ENCODE results near the gene EEF1AKMT1. TPM values are rescaled to one million over a fixed set of nuclear protein-coding genes. Genes with fewer than 3 reads are reported as not detected.
"Not testable (repeated sequence)": the region's sequence is repeated elsewhere in the genome, so short reads cannot be mapped to it uniquely, and the experiment has no call there.

The EEF1AKMT1 gene
- total RNA-seq, 1 donor from 2014 or later, result 6.5 TPM

DNA sequence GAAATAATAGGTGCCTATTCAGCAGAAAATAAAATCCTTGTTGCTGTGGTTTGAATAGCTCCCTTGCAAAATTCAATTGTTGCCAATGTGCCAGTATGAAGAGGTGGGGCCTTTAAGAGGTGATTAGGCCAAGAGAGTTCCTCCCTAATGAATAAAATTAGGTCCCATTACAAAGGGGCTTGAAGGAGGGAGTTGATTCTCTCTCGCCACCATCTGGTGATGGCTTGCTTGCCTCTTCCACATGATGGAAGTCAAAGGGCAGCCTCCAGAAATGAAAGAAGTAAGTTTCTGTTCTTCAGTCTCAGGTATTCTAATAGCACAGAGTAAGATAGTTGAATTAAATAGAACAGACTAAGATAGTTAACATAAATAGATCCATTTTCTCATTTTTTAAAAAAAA lies 3.0 kb upstream of the EEF1AKMT1 start:
- DNase-seq (ENCODE audit: low spot score), result no peak

DNA sequence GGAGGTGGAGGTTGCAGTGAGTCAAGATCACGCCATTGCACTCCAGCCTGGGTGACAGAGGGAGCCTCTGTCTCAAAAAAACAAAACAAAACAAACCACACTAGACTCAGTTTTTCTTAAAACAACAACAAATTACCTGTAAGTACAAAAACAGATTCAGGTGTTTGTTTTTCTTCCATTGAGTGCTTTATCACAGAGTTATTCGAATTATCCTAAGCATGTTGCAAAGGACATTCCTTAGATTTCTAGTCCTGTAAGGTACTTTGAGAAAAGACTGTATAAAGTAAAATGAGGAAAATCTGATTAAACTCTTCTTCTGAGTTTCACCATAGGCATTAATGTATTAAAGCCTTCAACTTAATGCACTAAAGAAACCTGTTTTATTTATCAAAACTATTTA lies 2.2 kb upstream of the EEF1AKMT1 start:
- no peak for DNase-seq (ENCODE audit: low spot score)

DNA sequence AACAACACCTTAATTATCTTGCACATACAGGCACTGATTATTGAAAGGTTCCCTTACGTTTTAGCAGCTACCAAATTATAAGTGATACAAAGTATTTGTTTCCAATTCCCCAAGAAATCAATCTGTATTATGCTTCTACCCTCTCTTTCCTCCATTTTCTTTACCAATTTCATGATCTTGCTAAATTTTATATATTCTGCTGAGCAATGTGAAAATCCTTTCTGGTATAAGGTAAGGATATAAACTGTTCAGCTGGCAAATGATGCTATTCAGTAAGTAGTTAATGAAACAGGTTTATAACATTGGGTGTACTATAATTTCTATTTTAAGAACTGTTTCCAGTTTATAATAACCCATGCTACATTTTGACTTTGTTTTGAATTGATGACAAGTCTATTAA lies 985 bp upstream of the EEF1AKMT1 start:
- no peak for DNase-seq (ENCODE audit: low spot score)

DNA sequence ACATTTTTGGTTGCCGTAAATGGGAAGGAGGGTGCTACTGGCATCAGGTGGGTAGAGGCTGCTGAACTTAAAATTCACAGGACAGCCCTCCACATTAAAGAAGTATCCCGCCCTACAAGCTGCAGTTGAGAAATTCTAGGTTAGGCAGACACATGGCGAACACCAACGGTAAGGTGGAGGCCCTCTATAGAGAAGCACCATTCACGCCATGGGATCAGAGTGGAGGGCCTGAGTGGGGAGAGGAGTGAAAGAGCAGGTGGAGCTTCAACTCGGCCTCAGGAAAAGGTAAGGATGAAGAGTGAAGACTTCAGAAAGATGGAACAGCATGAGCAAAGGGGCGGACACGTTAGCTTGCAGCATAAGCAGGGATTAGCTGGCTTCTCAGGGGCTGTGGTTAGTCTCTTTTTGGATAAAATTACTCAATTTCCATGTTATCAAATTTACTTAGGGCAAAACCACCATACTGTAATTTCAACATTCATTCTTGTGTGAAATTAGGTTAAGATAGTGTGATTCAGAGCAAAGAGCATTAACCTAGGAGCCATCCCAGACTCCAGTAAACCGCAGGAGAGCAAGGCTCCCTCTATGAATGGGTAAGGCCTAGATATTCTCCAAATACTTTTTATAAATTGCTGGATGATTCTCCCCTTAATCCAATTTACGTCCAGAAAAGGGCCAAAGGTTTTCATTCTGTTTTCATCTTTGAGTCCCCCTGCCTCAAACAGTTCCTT lies 1.2 kb downstream of the EEF1AKMT1 start:
- no peak for DNase-seq (ENCODE audit: low spot score)

DNA sequence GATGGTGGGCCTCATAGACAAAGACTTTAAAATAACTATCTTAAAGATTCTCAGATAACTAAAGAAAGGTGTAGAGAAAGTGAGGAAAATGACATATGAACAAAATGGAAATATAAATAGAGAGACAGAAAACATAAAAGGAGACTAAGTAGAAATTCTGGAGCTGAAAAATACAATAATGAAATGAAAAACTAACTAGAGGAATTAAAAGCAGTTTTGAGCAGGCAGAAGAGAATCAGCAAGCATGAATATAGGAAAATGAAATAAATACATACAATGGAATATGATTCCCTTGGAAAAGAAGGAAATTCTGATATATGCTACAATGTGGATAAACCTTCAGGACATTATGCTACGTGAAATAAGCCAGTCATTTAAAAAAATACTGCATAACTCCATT lies 3.9 kb downstream of the EEF1AKMT1 start:
- no peak for DNase-seq (ENCODE audit: low spot score)

DNA sequence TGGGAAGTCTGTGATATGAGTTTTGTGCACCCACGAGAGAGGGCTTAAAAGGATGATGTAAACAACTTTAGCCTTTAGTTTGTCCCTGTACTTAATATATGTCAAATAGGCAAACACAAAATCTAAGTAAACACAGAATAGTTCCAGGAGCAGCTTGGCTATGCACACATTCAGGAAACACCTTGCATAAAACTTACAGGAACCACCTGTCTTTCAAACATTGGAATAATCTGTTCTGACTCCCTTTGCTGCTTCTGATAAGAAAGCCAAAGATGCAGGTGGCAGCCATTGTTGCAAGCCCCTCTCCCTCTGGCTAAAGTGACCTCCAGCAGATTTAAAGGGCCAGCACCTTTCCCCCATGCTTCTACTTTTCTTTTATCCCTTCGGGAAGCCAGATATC lies 4.7 kb downstream of the EEF1AKMT1 start:
- DNase-seq (ENCODE audit: low spot score), result no peak

DNA sequence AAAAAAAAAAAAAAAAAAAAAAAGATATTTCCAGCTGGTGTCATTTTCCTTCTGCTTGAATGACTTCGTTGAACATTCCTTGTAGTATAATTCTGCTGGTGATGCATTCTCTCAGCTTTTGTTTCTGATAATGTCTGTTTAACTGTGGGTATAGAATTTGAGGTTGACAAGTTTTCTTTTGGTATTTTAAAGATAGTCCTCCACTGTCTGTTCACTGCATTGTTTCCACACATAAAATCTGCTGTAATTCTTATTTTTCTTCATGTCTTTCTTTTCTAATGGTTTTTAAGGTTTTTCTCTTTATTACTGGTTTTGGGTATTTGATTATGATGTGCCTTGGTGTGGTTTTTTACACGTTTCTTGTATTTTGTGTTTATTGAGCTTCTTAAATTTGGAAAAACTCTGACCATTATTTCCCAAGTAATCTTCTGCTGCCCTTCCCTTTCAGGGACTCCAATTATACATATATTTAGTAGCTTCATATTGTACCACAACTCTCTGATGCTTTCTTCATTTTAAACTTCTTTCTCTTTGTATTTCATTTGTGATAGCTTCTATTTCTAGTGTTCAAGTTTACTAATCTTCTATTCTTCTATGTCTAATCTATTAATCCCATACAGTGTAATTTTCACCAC lies 6.3 kb downstream of the EEF1AKMT1 start:
- no peak for DNase-seq (ENCODE audit: low spot score)

DNA sequence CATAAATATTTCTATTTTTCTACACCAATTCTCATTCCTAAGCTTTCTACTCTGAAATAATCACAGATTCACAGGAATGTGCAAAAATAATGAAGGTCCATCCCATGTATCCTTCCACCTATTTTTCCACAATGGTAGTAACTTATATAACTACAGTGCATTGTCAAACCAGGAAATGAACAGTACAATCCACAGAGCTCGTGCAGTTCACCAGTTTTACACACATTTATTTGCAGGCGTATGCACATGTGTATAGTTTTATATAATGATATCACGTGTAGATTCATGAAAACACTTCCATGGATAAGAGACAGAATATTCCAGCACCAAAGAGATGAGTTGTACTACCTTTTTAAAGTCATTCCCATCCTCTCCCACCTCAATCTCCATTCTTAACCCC lies 12.9 kb downstream of the EEF1AKMT1 start:
- DNase-seq (ENCODE audit: low spot score), result no peak

DNA sequence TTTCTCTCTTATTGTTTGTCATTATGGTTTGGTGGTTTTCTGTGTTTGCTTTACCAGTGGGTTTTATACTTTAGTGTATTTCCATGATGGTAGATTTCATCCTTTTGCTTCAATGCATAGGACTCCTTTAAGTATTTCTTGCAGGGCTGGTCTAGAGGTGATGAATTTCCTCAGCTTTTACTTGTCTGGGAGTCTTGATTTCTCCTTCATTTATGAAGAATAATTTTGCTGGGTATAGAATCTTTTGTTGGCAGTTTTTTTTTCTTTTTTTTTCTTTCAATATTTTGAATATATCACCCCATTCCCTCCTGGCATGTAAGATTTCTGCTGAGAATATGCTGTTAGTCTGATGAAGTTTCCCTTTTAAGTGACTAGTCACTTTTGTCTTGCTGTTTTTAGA lies 19.8 kb downstream of the EEF1AKMT1 start:
- no peak for DNase-seq (ENCODE audit: low spot score)

DNA sequence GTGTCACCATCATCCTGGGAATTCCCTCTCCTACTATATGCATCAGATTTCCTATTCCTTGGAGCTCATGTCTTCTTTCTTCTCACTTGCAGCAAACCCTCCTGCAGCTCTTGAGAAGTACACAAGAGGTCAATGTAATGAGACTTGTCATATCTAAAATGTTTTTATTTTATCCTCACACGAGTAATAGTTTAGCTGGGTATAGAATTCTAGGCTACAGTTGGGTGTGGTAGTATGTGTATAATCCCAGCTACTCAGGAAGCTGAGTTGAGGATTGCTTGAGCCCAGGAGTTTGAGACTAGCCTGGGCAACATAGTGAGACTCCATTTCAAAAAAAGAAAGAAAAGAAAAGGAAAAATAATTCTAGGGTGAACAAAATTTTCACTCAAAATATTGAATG lies 24.4 kb downstream of the EEF1AKMT1 start:
- no peak for DNase-seq (ENCODE audit: low spot score)

DNA sequence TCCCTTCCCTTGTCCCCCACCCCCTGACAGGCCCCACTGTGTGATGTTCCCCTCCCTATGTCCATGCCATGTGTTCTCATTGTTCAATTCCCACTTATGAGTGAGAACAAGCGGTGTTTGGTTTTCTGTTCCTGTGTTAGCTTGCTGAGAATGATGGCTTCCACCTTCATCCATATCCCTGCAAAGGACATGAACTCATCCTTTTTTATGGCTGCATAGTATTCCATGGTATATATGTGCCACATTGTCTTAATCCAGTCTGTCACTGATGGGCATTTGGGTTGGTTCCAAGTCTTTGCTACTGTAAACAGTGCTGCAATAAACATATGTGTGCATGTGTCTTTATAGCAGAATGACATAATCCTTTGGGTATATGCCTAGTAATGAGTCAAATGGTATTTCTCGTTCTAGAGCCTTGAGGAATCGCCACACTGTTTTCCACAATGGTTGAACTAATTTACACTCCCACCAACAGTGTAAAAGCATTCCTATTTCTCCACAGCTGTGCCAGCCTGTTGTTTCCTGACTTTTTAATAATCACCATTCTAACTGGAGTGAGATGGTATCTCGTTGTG lies 29.8 kb downstream of the EEF1AKMT1 start:
- DNase-seq (ENCODE audit: low spot score), result not testable (repeated sequence)

DNA sequence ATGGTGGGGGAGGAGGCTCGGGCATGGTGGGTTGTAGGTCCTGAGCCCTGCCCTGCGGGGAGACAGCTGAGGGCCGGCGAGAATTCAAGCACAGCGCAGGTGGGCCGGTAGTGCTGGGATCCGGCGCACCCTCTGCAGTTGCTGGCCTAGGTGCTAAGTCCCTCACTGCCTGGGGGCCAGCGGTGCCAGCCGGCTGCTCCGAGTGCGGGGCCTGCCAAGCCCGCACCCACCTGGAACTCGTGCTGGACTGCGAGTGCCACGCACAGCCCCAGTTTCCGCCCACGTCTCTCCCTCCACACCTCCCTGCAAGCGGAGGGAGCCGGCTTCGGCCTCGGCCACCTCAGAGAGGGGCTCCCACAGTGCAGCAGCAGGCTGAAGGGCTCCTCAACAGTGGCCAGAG lies 33.7 kb downstream of the EEF1AKMT1 start:
- DNase-seq (ENCODE audit: low spot score), result no peak

DNA sequence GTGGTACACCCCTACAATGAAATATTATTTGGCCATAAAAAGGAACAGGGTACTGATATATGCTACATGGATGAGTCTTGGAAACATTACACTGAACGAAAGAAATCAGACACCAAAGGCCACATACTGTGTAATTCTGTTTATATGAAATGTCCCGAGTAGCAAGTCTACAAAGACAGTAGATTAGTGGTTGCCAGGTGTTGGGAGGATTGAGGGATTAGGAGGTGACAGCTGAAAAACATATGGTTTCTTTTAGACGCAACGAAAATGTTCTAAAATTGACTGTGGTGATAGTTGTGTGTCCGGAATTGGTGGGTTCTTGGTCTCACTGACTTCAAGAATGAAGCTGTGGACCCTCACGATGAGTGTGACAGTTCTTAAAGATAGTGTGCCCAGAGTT lies 35.1 kb downstream of the EEF1AKMT1 start:
- DNase-seq (ENCODE audit: low spot score), result no peak

DNA sequence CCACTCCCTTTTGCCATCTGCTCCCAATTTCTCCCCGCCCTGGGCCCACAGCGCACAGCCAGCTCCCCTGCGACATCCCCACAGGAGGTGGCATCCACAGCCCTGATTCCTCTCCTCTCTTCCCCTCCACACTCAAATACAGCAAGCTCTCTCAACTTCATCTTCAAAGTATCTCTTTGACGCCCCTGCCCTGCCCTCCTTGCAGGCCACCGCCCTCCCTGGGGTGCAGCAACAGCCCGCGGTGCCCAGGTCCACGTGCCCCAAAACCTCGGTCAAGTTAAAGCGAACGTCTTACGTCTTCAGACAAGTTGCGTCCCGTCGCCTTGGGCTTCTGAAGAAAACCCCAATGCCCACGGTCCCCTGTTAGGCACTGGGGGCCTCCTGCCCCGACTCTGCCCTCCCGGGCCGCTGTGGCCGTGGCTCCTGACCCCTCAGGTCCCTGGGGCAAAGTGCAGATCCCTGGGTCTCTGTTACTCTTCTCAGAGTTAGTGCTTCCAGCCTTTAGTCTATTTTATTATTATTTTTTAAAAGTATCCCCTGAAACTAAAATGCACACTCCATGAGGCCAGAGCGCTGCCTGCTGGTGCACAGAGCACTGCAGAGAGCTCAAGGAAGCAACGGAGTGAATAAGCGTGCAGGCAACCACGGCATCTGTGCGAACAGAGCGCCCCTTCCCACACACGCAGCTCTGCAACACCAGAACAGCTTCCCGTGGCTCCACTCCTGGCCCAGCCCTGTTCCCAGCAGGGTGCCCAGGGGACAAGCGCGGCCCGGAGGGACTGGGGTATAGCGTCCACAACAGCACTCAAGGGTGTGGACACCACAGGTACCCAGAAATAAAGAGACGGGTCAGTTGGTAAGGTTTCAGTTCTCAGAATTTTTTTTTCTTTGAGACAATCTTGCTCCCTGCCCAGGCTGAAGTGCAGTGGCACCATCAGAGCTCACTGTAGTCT lies 43.9 kb downstream of the EEF1AKMT1 start:
- no peak for DNase-seq (ENCODE audit: low spot score)

DNA sequence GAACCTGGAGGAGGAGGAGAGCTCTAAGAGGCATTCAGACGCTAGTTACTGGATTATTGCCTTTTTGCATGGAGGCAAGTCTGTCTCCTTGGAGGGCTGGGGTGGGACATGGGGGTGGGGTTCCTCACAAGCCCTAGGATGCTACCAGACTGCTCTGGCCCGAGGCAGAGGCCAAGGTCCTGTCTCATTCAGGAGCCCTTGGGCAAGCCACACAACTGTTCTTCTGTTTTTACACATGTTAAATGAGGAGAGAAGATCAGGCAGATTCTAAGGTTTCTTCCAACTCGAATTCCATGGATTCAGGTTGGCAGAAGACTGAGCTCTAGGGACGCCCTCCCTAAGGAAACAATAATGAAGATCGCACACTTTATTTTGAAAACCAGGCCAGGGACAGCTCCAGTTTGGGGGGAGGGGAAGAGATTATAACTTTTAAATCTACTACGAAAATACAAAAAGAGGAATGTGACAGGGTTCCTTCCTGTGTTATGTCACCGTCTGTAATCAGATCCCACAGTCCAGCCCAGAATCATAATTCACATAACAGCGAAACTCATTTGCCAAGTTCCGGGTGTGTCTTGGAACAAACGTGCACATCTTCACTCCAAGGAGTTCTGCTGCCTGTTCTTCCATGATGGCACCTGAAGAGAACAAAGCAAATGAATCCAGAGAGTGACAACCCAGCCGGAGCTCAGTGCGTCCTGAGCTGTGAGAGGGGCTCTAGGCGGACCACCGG lies 45.0 kb downstream of the EEF1AKMT1 start:
- DNase-seq (ENCODE audit: low spot score), result no peak

DNA sequence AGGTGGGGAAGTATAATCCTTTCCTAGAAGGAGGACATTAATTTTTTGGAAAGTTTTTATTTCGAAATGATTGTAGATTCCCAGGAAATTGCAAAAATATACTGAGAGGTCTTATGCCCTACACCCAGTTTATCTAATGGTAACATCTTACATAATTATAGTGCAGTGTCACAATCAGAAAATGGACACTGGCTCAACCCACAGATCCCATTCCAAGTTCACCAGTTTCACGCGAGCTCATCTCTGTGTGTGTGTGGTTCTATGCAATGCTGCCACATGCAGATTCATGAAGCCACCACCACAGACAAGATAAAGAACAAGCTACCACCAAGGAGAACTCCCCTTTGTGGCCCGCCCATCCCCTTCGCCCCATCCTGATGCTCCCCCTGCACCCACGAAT lies 45.9 kb downstream of the EEF1AKMT1 start:
- no peak for DNase-seq (ENCODE audit: low spot score)

DNA sequence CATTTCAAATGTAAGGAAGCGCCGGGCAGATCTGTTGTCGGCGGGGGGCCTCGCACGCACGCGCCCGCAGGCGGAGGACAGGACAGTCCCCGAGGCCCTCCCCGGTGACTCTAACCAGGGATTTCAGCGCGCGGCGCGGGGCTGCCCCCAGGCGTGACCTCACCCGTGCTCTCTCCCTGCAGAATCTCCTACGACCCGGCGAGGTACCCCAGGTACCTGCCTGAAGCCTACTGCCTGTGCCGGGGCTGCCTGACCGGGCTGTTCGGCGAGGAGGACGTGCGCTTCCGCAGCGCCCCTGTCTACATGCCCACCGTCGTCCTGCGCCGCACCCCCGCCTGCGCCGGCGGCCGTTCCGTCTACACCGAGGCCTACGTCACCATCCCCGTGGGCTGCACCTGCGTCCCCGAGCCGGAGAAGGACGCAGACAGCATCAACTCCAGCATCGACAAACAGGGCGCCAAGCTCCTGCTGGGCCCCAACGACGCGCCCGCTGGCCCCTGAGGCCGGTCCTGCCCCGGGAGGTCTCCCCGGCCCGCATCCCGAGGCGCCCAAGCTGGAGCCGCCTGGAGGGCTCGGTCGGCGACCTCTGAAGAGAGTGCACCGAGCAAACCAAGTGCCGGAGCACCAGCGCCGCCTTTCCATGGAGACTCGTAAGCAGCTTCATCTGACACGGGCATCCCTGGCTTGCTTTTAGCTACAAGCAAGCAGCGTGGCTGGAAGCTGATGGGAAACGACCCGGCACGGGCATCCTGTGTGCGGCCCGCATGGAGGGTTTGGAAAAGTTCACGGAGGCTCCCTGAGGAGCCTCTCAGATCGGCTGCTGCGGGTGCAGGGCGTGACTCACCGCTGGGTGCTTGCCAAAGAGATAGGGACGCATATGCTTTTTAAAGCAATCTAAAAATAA lies 52.1 kb downstream of the EEF1AKMT1 start:
- no peak for DNase-seq (ENCODE audit: low spot score)

DNA sequence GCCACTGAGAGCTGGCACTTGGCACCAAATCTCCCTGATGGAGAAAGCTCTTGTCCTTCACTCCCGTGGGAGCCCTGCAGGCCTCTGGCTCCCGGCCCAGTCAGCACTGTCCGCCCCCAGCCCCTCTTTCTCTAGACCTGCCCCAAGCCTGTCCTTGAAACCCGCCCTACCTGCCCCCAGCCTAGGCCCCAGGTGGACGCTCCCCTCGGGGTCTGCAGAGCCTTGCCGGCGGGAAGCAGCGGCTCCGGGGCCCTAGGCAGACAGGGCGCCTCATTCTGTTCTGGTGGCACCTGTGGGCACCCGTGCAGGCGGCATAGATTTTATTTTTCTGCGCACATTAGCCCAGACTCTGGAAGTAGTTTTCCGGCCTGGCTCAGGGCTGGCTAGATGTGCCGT lies 52.7 kb downstream of the EEF1AKMT1 start:
- DNase-seq (ENCODE audit: low spot score), result no peak

DNA sequence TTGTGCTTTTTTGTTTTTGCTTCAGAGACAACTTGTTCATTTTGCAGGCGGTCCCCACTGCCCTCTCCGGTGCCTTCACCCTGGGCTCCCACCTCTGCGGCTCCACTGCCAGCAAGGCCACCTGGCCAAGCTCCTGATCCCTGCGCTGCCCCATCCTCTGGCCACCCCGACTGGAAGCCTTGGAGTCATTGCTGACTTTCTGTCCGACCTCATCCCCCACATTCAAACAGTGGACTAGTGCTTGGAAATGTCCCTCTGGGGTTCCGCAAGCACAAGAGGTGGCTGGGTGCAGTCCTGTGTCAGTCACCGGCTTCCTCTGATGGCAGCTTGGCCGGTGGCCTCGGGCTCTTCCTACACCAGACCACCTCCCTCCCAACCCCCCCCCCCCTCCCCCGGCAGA lies 53.3 kb downstream of the EEF1AKMT1 start:
- DNase-seq (ENCODE audit: low spot score), result no peak

DNA sequence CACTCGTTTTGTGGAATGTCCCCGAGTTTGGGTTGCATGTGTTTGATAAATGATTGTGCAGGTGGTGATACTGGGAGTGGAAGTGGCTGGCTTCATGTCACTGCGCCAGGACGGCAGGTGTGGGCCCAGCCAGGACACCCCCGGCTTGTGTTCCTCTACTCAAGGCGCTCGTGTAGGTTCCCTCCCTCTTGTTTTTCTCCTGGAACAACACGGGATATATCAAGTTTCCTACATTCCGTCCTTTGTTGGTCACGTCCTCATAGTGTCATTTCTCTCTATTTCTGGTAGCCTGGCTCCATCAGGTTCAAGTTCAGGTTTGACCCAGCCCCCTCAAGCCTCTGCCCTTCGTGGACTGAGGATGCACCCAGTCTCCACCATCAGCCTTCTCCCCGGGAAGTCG lies 54.0 kb downstream of the EEF1AKMT1 start:
- DNase-seq (ENCODE audit: low spot score), result no peak

Data from mucosa of gallbladder (tissue), 1 donor.